ENCODE results near the gene PFDN5. TPM values are rescaled to one million over a fixed set of nuclear protein-coding genes. Genes with fewer than 3 reads are reported as not detected.
"Not testable (repeated sequence)": the region's sequence is repeated elsewhere in the genome, so short reads cannot be mapped to it uniquely, and the experiment has no call there.

Gene PFDN5
- total RNA-seq, 1 donor from 2014 or later, result 429 TPM

DNA sequence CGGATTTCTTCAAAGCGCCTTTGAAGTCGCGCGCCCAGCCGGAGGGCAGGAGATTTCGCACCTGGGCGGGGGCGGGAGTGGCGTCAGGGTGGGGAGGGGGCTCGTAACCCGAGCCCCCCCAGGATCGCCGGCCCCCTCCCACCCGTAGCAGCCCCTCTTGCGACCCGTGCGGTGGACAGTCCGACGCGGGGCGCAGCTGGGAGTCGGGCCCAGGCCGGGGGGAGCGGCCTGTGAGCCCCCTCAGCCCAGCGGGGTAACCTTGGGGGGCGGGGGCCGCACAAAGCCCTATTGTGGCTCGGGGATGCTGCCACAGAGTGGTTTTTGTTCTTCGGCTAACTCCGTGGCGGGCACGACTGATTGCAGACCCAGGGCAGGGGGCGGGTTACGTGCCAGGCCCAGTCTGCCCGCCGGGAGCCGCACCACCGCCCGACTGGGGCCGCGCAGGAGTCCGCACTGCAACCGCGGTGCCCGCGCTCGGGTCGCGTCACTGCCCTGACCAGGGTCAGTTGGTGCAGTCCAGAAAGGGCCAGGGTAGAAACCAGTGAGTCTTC is 30.2 kb downstream of the PFDN5 start:
- no peak for DNase-seq (ENCODE audit: low read depth)
- H3K4me3 ChIP-seq (ENCODE audit: low read depth, low read length), result peak overlapping the region; percentile 50
- no peaks in the 10 kb centered on the region for H3K36me3 ChIP-seq (ENCODE audit: control insufficient read depth, insufficient read depth, low read length)
- peaks cover 6% of the 10 kb centered on the region for H3K27me3 ChIP-seq (ENCODE audit: control insufficient read depth, insufficient read depth, low read length)
- TF ChIP-seq, protein P1, sequence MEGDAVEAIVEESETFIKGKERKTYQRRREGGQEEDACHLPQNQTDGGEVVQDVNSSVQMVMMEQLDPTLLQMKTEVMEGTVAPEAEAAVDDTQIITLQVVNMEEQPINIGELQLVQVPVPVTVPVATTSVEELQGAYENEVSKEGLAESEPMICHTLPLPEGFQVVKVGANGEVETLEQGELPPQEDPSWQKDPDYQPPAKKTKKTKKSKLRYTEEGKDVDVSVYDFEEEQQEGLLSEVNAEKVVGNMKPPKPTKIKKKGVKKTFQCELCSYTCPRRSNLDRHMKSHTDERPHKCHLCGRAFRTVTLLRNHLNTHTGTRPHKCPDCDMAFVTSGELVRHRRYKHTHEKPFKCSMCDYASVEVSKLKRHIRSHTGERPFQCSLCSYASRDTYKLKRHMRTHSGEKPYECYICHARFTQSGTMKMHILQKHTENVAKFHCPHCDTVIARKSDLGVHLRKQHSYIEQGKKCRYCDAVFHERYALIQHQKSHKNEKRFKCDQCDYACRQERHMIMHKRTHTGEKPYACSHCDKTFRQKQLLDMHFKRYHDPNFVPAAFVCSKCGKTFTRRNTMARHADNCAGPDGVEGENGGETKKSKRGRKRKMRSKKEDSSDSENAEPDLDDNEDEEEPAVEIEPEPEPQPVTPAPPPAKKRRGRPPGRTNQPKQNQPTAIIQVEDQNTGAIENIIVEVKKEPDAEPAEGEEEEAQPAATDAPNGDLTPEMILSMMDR (IDR thresholded peaks at IDR 0.05; ENCODE audit: insufficient read depth, low read length, severe bottlenecking), result no peak
- FAIRE-seq, result no peak

- Histone ChIP-seq H3K4me3 (ENCODE audit: low read depth, low read length) (no peak overlapping the region), H3K27me3 (ENCODE audit: control insufficient read depth, insufficient read depth, low read length) (peaks cover 6% of the 10 kb centered on the region), H3K36me3 (ENCODE audit: control insufficient read depth, insufficient read depth, low read length) (no peaks in the 10 kb centered on the region)
- no peak for FAIRE-seq
- no peak for DNase-seq (ENCODE audit: low read depth)
- TF ChIP-seq, protein P1 (IDR thresholded peaks at IDR 0.05; ENCODE audit: insufficient read depth, low read length, severe bottlenecking), result no peak
Measured at GRCh38 chr12:53326460-53327185, 31.3 kb downstream of the PFDN5 start.

GRCh38 chr12:53327435-53328042 is 32.2 kb downstream of the PFDN5 start:
- Histone ChIP-seq H3K4me3 (ENCODE audit: low read depth, low read length) (no peak overlapping the region), H3K36me3 (ENCODE audit: control insufficient read depth, insufficient read depth, low read length) (no peaks in the 10 kb centered on the region), H3K27me3 (ENCODE audit: control insufficient read depth, insufficient read depth, low read length) (peaks cover 6% of the 10 kb centered on the region)
- TF ChIP-seq, protein P1 (IDR thresholded peaks at IDR 0.05; ENCODE audit: insufficient read depth, low read length, severe bottlenecking), result peak; percentile 13
- DNase-seq (ENCODE audit: low read depth) (no peak), FAIRE-seq (no peak)

GRCh38 chr12:53328043-53328435 is 32.7 kb downstream of the PFDN5 start:
- peaks cover 6% of the 10 kb centered on the region for H3K27me3 ChIP-seq (ENCODE audit: control insufficient read depth, insufficient read depth, low read length)
- TF ChIP-seq, protein P1 (IDR thresholded peaks at IDR 0.05; ENCODE audit: insufficient read depth, low read length, severe bottlenecking), result no peak
- FAIRE-seq, result no peak
- no peak overlapping the region for H3K4me3 ChIP-seq (ENCODE audit: low read depth, low read length)
- no peak for DNase-seq (ENCODE audit: low read depth)
- H3K36me3 ChIP-seq (ENCODE audit: control insufficient read depth, insufficient read depth, low read length), result no peaks in the 10 kb centered on the region

DNA sequence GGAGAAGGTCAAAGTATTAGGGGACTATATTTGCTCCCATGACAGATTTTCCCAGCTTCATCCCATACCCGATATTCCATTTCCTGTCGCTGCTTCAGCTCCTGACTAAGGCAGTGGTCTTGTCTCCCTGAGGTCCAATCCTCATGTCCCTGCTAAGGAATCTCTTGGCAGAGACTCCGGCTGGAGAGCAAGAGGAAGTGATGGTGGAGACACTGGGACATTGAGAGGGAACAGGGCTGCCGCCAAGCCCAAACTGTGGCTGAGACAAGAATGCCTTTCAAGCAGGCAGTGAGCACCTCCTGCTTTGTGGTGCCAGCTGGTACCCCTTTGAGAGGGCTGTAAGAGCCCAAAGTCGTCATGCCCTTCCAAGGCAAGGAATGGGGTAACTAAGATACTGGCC is 35.3 kb downstream of the PFDN5 start:
- Histone ChIP-seq H3K4me3 (ENCODE audit: low read depth, low read length) (no peak overlapping the region), H3K27me3 (ENCODE audit: control insufficient read depth, insufficient read depth, low read length) (peaks cover 6% of the 10 kb centered on the region), H3K36me3 (ENCODE audit: control insufficient read depth, insufficient read depth, low read length) (no peaks in the 10 kb centered on the region)
- TF ChIP-seq, protein P1 (IDR thresholded peaks at IDR 0.05; ENCODE audit: insufficient read depth, low read length, severe bottlenecking), result no peak
- no peak for FAIRE-seq
- no peak for DNase-seq (ENCODE audit: low read depth)

DNA sequence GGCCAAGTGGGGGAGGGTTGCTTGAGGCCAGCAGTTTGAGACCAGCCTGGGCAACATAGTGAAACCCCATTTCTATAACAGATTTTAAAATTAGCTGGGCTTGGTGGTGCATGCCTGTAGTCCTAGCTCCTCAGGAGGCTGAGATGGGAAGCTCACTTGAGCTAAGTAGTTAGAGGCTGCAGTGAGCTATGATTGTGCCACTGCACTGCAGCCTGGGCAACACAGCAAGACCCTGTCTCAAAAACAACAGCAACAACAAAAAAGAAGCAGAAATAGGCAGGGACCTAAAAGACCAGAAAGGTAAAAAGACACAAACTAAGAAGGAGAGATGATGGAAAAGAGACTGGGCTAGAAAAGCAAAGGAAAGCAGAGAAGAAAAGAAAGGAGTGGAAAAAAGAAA is 37.0 kb downstream of the PFDN5 start:
- H3K27me3 ChIP-seq (ENCODE audit: control insufficient read depth, insufficient read depth, low read length), result peaks cover 10% of the 10 kb centered on the region
- not testable (repeated sequence) for DNase-seq (ENCODE audit: low read depth); FAIRE-seq; H3K4me3 ChIP-seq (ENCODE audit: low read depth, low read length); H3K36me3 ChIP-seq (ENCODE audit: control insufficient read depth, insufficient read depth, low read length)

Measured in bronchial epithelial cell (primary cell).